Peyer's patch (tissue), 4 donors: ENCODE data around the gene MAP4K3. TPM values are rescaled to one million over a fixed set of nuclear protein-coding genes. Genes with fewer than 3 reads are reported as not detected.

Experiments
- DNase-seq, 3 donors: peaks; one replicate each; pipeline ENCODE4 v3.0.0-alpha.2; 2017 to 2019
- H3K27ac ChIP-seq, 4 donors: fragments of 200-600 bp; sonication (generic); one replicate each; pipeline ENCODE4 v1.5.1; 2016 to 2019
- H3K27me3 ChIP-seq, 2 donors: fragments of 200-600 bp; sonication (generic); one replicate each; pipeline ENCODE4 v1.5.1; 2019
- H3K36me3 ChIP-seq, 3 donors: fragments of 200-600 bp; sonication (generic); one replicate each; pipeline ENCODE4 v1.5.1; 2016 to 2019
- H3K4me1 ChIP-seq, 4 donors: fragments of 200-600 bp; sonication (generic); one replicate each; pipeline ENCODE4 v1.5.1; 2016 to 2019
- H3K4me3 ChIP-seq, 4 donors: fragments of 200-600 bp; sonication (generic); 1 replicate in 3 of 4; 2 replicates in 1 of 4; pipeline ENCODE4 v1.5.1; 2016 to 2019; ENCODE audit warnings: mild to moderate bottlenecking in 1 of 4
- H3K9me3 ChIP-seq, 4 donors: fragments of 200-600 bp; sonication (generic); one replicate each; pipeline ENCODE4 v1.5.1; 2016 to 2019; ENCODE audit warnings: mild to moderate bottlenecking in 1 of 4
- CTCF ChIP-seq, 6 experiments: fragments of 450-650 bp in 4 of 6; fragments of 200-600 bp in 2 of 6; sonication (generic) in 1 of 6; IDR thresholded peaks; one replicate each; pipeline ENCODE4 v1.5.1; 2017 to 2019; ENCODE audit warnings: antibody characterized with exemption in 6 of 6, mild to moderate bottlenecking in 3 of 6, moderate library complexity in 1 of 6
- POLR2A ChIP-seq, 2 donors: fragments of 450-650 bp; IDR thresholded peaks; one replicate each; pipeline ENCODE4 v1.5.1; 2017; ENCODE audit warnings: antibody characterized with exemption in 2 of 2, mild to moderate bottlenecking in 2 of 2, moderate library complexity in 2 of 2
- total RNA-seq, 4 donors: library from RNA; depleted of rRNA; stranded (reverse); fragments of >200 nt; gene quantifications; one replicate each; pipeline ENCODE4 v1.1.0, GENCODE V29; 2016

Gene MAP4K3
- total RNA-seq, 4 donors from 2014 or later: 41.3 to 80.9 (median 43.9) TPM

DNA sequence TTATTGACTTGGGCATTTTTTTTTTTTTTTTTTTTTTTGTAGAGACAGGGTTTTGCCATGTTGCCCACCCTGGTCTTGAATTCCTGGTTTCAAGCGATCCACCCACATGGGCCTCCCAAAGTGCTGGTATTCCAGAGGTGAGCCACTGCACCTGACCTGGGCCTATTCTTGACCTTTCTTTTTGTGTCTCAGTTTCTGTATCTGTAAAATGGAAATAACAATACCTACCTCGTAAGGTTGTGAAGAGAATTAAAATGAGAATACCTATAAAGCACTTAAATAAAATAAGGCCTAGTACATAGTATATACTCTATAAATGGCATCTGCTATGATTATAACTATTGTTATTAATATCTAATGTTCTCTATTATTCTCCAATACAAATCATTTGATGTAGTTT lies 15.7 kb downstream of the MAP4K3 start:
- TF ChIP-seq CTCF (IDR thresholded peaks at IDR 0.05) (no peak), POLR2A (IDR thresholded peaks at IDR 0.05) (no peak)
- peaks cover 0 to 13% (median 0%) of the 10 kb centered on the region in 4 donors for H3K4me1 ChIP-seq

DNA sequence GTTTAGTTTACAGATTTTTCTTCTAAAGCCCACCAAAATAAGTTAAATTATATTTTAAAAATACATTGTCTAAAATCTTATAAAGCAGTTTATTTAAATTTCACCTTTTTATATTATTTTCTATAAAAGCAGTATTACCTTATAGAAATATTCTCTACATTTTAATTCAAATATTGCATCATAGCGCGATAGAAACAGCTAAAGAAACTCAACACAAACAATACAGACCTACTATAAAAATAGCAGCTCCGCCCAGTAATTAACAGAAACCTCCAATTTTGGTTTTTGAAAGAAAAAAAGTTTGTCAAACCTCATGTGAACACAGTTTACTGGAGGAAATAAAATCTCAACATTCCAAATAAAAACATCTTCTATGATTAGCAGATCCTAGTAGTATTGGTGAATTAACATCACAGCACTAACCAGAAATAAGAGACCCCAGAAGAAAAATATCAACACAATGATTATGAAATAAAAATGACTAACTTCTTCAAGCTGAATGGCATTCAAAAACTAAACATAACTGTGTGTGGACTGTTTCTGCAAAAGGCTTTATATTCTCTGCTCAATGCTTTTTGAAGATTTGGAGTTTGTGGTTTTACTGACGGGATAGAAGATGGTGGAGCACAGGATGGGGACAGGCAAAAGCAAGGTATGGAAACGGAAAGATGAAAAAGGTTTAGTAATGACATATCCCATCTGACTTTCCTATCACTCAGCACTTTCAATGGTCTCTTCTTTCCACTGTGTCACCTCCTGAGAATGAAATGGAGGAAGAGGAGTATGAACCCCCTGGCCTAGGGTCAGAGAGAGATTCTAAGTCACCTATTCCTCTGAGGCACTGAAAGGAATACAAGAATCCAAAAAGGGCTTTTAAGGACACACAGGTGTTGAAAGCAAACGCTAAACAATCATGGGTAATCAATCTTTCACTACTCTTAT lies 17.5 kb downstream of the MAP4K3 start:
- H3K9me3 ChIP-seq: no peaks in the 10 kb centered on the region
- no peaks in the 10 kb centered on the region for H3K27me3 ChIP-seq
- TF ChIP-seq POLR2A (IDR thresholded peaks at IDR 0.05): no peak
- TF ChIP-seq CTCF (IDR thresholded peaks at IDR 0.05): no peak
- H3K36me3 ChIP-seq: no peaks in the 10 kb centered on the region
- no peak overlapping the region for H3K27ac ChIP-seq
- no peak overlapping the region for H3K4me3 ChIP-seq
- H3K4me1 ChIP-seq: peaks cover 0 to 18% (median 0%) of the 10 kb centered on the region in 4 donors
- DNase-seq: no peak

More for the DNA sequence above, 15.7 kb downstream of the MAP4K3 start:
- H3K36me3 ChIP-seq: no peaks in the 10 kb centered on the region
- no peak overlapping the region for H3K4me3 ChIP-seq
- no peak overlapping the region for H3K27ac ChIP-seq
- no peaks in the 10 kb centered on the region for H3K27me3 ChIP-seq
- H3K9me3 ChIP-seq: no peaks in the 10 kb centered on the region
- no peak for DNase-seq

DNA sequence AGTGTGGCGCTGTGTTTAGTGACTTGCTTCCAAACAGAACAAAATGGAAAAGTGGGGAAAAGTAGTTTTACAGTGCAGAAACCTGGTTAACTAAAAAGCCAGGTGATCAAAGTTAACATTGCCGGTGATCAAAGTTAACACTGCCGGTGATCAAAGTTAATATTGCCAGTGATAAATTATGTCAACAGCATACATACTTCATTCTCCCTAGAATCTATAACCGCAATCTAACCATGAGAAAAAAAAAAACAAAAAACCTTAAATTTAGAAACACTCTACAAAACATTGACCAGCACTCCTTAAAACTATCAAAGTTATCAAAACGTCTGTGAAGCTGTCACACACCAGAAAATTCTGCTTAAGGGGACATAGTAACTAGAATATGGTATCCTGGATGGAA lies 18.6 kb downstream of the MAP4K3 start:
- H3K4me1 ChIP-seq: peaks cover 0 to 29% (median 0%) of the 10 kb centered on the region in 4 donors
- no peaks in the 10 kb centered on the region for H3K9me3 ChIP-seq
- H3K27me3 ChIP-seq: no peaks in the 10 kb centered on the region
- H3K36me3 ChIP-seq: no peaks in the 10 kb centered on the region
- H3K27ac ChIP-seq: no peak overlapping the region
- no peak overlapping the region for H3K4me3 ChIP-seq
- TF ChIP-seq POLR2A (IDR thresholded peaks at IDR 0.05): no peak
- no peak for DNase-seq

DNA sequence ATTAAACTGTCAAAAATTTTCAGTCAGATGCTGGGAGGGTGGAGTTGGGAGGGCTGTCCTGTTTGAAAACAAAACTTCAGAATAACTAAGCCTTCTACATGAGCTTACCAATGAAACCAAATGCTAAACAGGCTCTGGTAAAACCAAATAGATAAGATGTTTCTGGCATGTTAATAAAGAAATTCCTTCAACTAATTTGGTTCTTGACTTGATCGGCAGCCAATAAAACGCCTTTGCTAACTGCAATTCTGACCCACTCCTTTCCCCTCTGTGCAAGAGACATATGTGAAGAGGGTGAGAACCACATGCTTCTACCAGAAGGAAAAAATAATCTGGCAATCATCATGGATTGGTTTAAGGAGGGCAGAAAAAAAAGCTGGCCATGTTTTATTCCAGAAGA lies 20.9 kb downstream of the MAP4K3 start:
- no peak for DNase-seq
- peaks cover 0 to 41% (median 0%) of the 10 kb centered on the region in 4 donors for H3K4me1 ChIP-seq
- no peak overlapping the region for H3K4me3 ChIP-seq
- no peaks in the 10 kb centered on the region for H3K27me3 ChIP-seq
- no peaks in the 10 kb centered on the region for H3K9me3 ChIP-seq
- no peaks in the 10 kb centered on the region for H3K36me3 ChIP-seq
- TF ChIP-seq POLR2A (IDR thresholded peaks at IDR 0.05) (no peak), CTCF (IDR thresholded peaks at IDR 0.05) (no peak)
- no peak overlapping the region for H3K27ac ChIP-seq

GRCh38 chr2:39413063-39413737 lies 23.9 kb downstream of the MAP4K3 start:
- Histone ChIP-seq H3K4me3 (no peak overlapping the region), H3K9me3 (no peaks in the 10 kb centered on the region), H3K4me1 (peaks cover 0 to 58% (median 0%) of the 10 kb centered on the region in 4 donors), H3K27ac (no peak overlapping the region), H3K27me3 (no peaks in the 10 kb centered on the region), H3K36me3 (no peaks in the 10 kb centered on the region)
- TF ChIP-seq POLR2A (IDR thresholded peaks at IDR 0.05) (no peak), CTCF (IDR thresholded peaks at IDR 0.05) (no peak)
- no peak for DNase-seq
